Suprapubic skin (tissue), 4 donors: Measurements from ENCODE around the gene VEPH1. TPM values are rescaled to one million over a fixed set of nuclear protein-coding genes. Genes with fewer than 3 reads are reported as not detected.
A peak's percentile ranks its signal among the peaks of the same experiment; 100 is the strongest.

ENCODE experiments used
- DNase-seq, 2 donors: peaks; one replicate each; pipeline ENCODE4 v3.0.0-alpha.2; 2019; ENCODE audit warnings: low spot score in 2 of 2
- H3K27ac ChIP-seq: fragments of 200-600 bp; sonication (generic); one replicate; pipeline ENCODE4 v1.5.1; 2019
- H3K27me3 ChIP-seq: fragments of 200-600 bp; sonication (generic); one replicate; pipeline ENCODE4 v1.5.1; 2019
- H3K36me3 ChIP-seq: fragments of 200-600 bp; sonication (generic); one replicate; pipeline ENCODE4 v1.5.1; 2019
- H3K4me1 ChIP-seq: fragments of 200-600 bp; sonication (generic); one replicate; pipeline ENCODE4 v1.5.1; 2019
- H3K4me3 ChIP-seq: fragments of 200-600 bp; sonication (generic); one replicate; pipeline ENCODE4 v1.5.1; 2019; ENCODE audit warnings: mild to moderate bottlenecking
- H3K9me3 ChIP-seq: fragments of 200-600 bp; sonication (generic); one replicate; pipeline ENCODE4 v1.5.1; 2019
- CTCF ChIP-seq, 2 donors: fragments of 200-600 bp in 1 of 2; fragments of 450-650 bp in 1 of 2; sonication (generic) in 1 of 2; IDR thresholded peaks; one replicate each; pipeline ENCODE4 v1.5.1; 2016 to 2019; ENCODE audit warnings: antibody characterized with exemption in 2 of 2, mild to moderate bottlenecking in 1 of 2, moderate library complexity in 1 of 2
- EP300 ChIP-seq: sonication (generic); formaldehyde crosslinking; IDR thresholded peaks from one replicate; pipeline ENCODE4 v1.6.1; 2017; ENCODE audit warnings: antibody characterized with exemption
- POLR2A ChIP-seq, 2 donors: fragments of 450-650 bp; IDR thresholded peaks; one replicate each; pipeline ENCODE4 v1.6.1; 2017; ENCODE audit warnings: antibody characterized with exemption in 2 of 2, mild to moderate bottlenecking in 2 of 2, moderate library complexity in 2 of 2
- POLR2AphosphoS5 ChIP-seq, 3 donors: sonication (generic); formaldehyde crosslinking; IDR thresholded peaks; one replicate each; pipeline ENCODE4 v1.6.1; 2017; ENCODE audit warnings: antibody characterized with exemption in 3 of 3
- WGBS: methylation state at CpG from one replicate; pipeline ENCODE4 v1.1.5; 2018; 5-methylcytosine and 5-hydroxymethylcytosine counted together
- total RNA-seq, 4 donors: library from RNA; depleted of rRNA; stranded (reverse); fragments of >200 nt; gene quantifications; one replicate each; pipeline ENCODE4 v1.1.0, GENCODE V29; 2016

The VEPH1 gene
- total RNA-seq, 4 donors from 2014 or later, result 2.9 to 9.3 (median 5.7) TPM

- no peak for DNase-seq
- Histone ChIP-seq H3K4me1 (no peaks in the 10 kb centered on the region), H3K9me3 (no peaks in the 10 kb centered on the region), H3K4me3 (no peak overlapping the region), H3K27me3 (no peaks in the 10 kb centered on the region), H3K36me3 (no peaks in the 10 kb centered on the region), H3K27ac (no peak overlapping the region)
- 79% methylated on average over 9 of the region's 9 CpGs for WGBS
- TF ChIP-seq POLR2A (IDR thresholded peaks at IDR 0.05) (no peak), CTCF (IDR thresholded peaks at IDR 0.05) (no peak), EP300 (no peak), POLR2AphosphoS5 (IDR thresholded peaks at IDR 0.05) (no peak)
Observed at GRCh38 chr3:157533298-157534070, 30.3 kb upstream of the VEPH1 start.

DNA sequence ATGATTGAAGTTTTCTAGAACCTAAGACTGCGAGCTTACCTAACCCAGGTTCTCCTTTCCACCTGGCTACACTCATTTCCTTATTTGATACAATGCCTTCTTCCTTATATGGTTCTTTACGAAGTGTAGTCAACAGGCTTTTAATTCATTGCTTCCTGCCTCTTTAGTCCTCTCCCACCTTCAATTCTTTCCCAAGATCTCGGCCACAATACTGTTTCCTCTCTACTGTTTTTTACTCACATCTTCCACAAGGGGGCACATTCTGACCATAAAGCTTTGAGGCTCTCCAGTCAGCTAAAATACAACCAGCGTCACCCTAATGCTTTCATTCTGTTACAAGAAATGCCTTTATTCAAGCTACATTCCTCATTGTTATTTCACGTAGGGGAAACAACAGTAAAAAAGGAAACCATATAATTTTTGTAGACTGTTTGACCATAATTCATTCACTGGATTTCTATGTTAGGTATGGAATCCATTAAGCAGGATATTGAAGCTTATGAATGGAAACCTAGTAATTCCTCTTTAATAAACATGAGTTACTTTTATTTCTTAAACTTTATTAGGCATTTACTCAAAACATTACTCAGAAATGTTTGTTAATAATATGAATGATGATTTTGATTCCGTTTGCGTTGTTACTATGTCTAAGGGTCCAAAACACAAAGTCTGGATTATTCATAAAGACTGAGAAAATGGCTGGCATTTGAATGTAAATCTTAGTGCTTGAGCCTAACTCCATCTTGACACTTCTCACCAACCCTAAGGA lies 29.5 kb upstream of the VEPH1 start:
- DNase-seq, result no peak
- Histone ChIP-seq H3K36me3 (no peaks in the 10 kb centered on the region), H3K4me3 (no peak overlapping the region), H3K4me1 (no peaks in the 10 kb centered on the region), H3K27me3 (no peaks in the 10 kb centered on the region), H3K27ac (no peak overlapping the region), H3K9me3 (no peaks in the 10 kb centered on the region)
- 37% methylated on average over 7 of the region's 7 CpGs for WGBS
- TF ChIP-seq CTCF (IDR thresholded peaks at IDR 0.05), result peak; percentile 52 to 60
- TF ChIP-seq POLR2AphosphoS5 (IDR thresholded peaks at IDR 0.05), result no peak

GRCh38 chr3:157531771-157532170 lies 28.6 kb upstream of the VEPH1 start:
- Histone ChIP-seq H3K4me3 (no peak overlapping the region), H3K4me1 (no peaks in the 10 kb centered on the region), H3K27me3 (no peaks in the 10 kb centered on the region), H3K9me3 (no peaks in the 10 kb centered on the region), H3K27ac (no peak overlapping the region), H3K36me3 (no peaks in the 10 kb centered on the region)
- DNase-seq, result no peak
- WGBS, result 79% methylated on average over 4 of the region's 4 CpGs
- TF ChIP-seq POLR2AphosphoS5 (IDR thresholded peaks at IDR 0.05), result no peak
- no peak for TF ChIP-seq CTCF (IDR thresholded peaks at IDR 0.05)
- TF ChIP-seq EP300, result no peak
- TF ChIP-seq POLR2A (IDR thresholded peaks at IDR 0.05), result no peak

DNA sequence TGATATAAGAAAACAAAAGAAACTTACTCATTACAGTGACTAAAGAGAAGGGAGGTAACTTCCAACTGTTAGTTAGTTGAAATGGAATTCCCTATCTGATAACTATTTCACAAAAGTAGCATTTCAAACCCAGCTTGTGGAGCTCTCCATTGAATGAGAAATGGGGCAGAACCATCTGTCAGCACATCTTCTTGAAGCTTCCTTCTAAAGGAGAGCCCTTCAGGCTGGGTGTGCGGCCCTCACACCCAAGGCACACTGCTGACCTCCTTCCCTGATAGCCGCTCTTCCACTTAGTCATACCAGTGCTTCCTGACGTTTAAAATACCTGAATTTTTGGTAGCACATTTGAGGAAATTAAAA lies 28.1 kb upstream of the VEPH1 start:
- WGBS, result 95% methylated on average over 3 of the region's 3 CpGs
- Histone ChIP-seq H3K36me3 (no peaks in the 10 kb centered on the region), H3K27ac (no peak overlapping the region), H3K27me3 (no peaks in the 10 kb centered on the region), H3K4me1 (no peaks in the 10 kb centered on the region), H3K4me3 (no peak overlapping the region), H3K9me3 (no peaks in the 10 kb centered on the region)
- TF ChIP-seq POLR2A (IDR thresholded peaks at IDR 0.05) (no peak), POLR2AphosphoS5 (IDR thresholded peaks at IDR 0.05) (no peak), CTCF (IDR thresholded peaks at IDR 0.05) (no peak), EP300 (no peak)
- no peak for DNase-seq

DNA sequence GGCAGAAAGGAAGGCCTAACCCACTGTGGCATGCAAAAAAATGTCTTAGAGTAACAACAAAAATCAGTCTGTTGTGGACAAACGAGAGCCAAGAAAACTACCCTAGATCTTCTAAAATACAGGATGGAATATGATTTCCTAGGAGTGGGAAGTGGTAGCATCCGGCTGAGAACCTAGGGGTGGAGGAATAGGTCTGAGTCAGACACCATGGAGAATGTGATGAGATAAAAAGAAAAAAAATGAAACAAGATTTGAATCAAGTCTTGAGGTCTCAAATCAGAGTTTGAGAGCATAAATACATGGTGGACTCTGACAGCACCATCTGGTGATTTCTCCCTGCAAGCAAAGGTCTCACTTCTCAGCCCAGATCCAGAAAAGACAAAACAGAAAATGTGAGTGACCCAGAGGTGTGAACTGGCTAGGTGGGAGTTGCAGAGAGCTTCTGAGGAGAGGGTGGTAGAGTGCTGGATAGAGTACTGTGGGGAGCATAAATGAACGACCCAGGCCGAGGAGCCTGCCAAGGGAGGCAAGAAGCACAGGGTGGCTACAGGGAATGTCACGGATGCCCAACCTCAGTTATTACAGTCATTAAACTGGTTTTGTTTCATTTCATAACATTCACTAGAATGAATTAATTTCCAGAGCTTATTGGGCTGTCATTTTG lies 27.6 kb upstream of the VEPH1 start:
- Histone ChIP-seq H3K27me3 (no peaks in the 10 kb centered on the region), H3K4me3 (no peak overlapping the region), H3K4me1 (no peaks in the 10 kb centered on the region), H3K27ac (no peak overlapping the region), H3K9me3 (no peaks in the 10 kb centered on the region), H3K36me3 (no peaks in the 10 kb centered on the region)
- DNase-seq, result no peak
- 78% methylated on average over 5 of the region's 5 CpGs for WGBS
- TF ChIP-seq POLR2A (IDR thresholded peaks at IDR 0.05) (no peak), CTCF (IDR thresholded peaks at IDR 0.05) (no peak), EP300 (no peak), POLR2AphosphoS5 (IDR thresholded peaks at IDR 0.05) (no peak)
